Testis (tissue), 3 donors: Measurements from ENCODE around the gene SOCS2. TPM values are rescaled to one million over a fixed set of nuclear protein-coding genes. Genes with fewer than 3 reads are reported as not detected.

Source experiments
- DNase-seq: peaks from one replicate; pipeline ENCODE4 v3.0.0-alpha.2; 2019
- H3K27ac ChIP-seq, 2 donors: fragments of 200-600 bp; sonication (generic); one replicate each; pipeline ENCODE4 v1.5.1; 2019
- H3K27me3 ChIP-seq: fragments of 200-600 bp; sonication (generic); one replicate; pipeline ENCODE4 v1.5.1; 2019
- H3K36me3 ChIP-seq: fragments of 200-600 bp; sonication (generic); one replicate; pipeline ENCODE4 v1.5.1; 2017; ENCODE audit warnings: low read depth; ENCODE audit errors: missing control alignments
- H3K4me1 ChIP-seq: fragments of 200-600 bp; sonication (generic); one replicate; pipeline ENCODE4 v1.5.1; 2019
- H3K4me3 ChIP-seq, 2 donors: fragments of 200-600 bp; sonication (generic); one replicate each; pipeline ENCODE4 v1.5.1; 2017 to 2019
- H3K9me3 ChIP-seq: fragments of 200-600 bp; sonication (generic); one replicate; pipeline ENCODE4 v1.5.1; 2017
- POLR2A ChIP-seq: fragments of 450-650 bp; IDR thresholded peaks from one replicate; pipeline ENCODE4 v1.6.1; 2017; ENCODE audit warnings: antibody characterized with exemption, mild to moderate bottlenecking, moderate library complexity
- WGBS, 2 donors: methylation state at CpG; one replicate each; pipeline ENCODE4 v1.1.5; 2018; 5-methylcytosine and 5-hydroxymethylcytosine counted together
- intact Hi-C: fragments of 100-400 bp; cut with DNase I; formaldehyde crosslinking; loops from one replicate; pipeline ENCODE4 v1.15.1; 2023; ENCODE audit warnings: low total_unique reads
- polyA plus RNA-seq: library from polyadenylated mRNA; stranded (reverse); fragments of 350-450 nt; fragmentation: Illumina TruSeq; extraction: RNeasy Lipid Tissue Mini Kit (QIAGEN cat#74804); gene quantifications from one replicate; pipeline ENCODE4 v1.2.3, GENCODE V29; 2014; ENCODE audit warnings: low read depth, low replicate concordance; ENCODE audit not compliant: insufficient read depth
- total RNA-seq, 2 donors: library from RNA; depleted of rRNA; stranded (reverse); fragments of >200 nt; gene quantifications; one replicate each; pipeline ENCODE4 v1.2.3, GENCODE V29; 2016
- TF ChIP-seq, protein P1 (sequence below), 3 experiments: fragments of 450-650 bp in 2 of 3; fragments of 200-600 bp in 1 of 3; sonication (generic) in 1 of 3; IDR thresholded peaks; one replicate each; pipeline ENCODE4 v1.5.1; 2016 to 2019; ENCODE audit warnings: antibody characterized with exemption in 3 of 3, mild to moderate bottlenecking in 2 of 3, moderate library complexity in 1 of 3

The SOCS2 gene
- total and polyA plus RNA-seq, 3 donors from 2014 or later: 19.3 to 25.4 (median 24.1) TPM

DNA sequence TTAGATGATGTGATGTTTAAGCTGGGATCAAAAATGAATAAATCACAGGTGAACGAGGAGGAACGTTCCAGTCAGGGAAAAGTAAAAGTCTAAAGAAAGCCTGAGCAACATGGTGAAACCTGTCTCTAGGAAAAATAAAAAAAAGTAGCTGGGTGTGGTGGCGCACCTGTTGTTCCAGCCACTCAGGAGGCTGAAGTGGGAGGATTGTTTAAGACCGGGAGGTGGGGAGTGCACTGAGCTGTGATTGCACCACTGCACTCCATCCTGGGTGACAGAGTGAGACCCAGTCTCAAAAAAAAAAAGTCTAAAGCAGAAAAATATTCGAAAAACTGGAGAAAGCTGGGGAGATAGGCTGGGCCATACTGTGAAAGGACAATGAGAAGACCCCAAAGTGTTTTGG is 39.2 kb upstream of the SOCS2 start:
- Histone ChIP-seq H3K9me3 (no peaks in the 10 kb centered on the region), H3K36me3 (no peaks in the 10 kb centered on the region), H3K4me3 (no peak overlapping the region), H3K27ac (no peak overlapping the region), H3K4me1 (no peaks in the 10 kb centered on the region), H3K27me3 (no peaks in the 10 kb centered on the region)
- 84 to 91% methylated on average over 5 of the region's 5 CpGs for WGBS, 2 donors
- no peak for DNase-seq
- TF ChIP-seq, protein P1, sequence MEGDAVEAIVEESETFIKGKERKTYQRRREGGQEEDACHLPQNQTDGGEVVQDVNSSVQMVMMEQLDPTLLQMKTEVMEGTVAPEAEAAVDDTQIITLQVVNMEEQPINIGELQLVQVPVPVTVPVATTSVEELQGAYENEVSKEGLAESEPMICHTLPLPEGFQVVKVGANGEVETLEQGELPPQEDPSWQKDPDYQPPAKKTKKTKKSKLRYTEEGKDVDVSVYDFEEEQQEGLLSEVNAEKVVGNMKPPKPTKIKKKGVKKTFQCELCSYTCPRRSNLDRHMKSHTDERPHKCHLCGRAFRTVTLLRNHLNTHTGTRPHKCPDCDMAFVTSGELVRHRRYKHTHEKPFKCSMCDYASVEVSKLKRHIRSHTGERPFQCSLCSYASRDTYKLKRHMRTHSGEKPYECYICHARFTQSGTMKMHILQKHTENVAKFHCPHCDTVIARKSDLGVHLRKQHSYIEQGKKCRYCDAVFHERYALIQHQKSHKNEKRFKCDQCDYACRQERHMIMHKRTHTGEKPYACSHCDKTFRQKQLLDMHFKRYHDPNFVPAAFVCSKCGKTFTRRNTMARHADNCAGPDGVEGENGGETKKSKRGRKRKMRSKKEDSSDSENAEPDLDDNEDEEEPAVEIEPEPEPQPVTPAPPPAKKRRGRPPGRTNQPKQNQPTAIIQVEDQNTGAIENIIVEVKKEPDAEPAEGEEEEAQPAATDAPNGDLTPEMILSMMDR (IDR thresholded peaks at IDR 0.05): no peak
- no peak for TF ChIP-seq POLR2A
- intact Hi-C loops: no loop called here

DNA sequence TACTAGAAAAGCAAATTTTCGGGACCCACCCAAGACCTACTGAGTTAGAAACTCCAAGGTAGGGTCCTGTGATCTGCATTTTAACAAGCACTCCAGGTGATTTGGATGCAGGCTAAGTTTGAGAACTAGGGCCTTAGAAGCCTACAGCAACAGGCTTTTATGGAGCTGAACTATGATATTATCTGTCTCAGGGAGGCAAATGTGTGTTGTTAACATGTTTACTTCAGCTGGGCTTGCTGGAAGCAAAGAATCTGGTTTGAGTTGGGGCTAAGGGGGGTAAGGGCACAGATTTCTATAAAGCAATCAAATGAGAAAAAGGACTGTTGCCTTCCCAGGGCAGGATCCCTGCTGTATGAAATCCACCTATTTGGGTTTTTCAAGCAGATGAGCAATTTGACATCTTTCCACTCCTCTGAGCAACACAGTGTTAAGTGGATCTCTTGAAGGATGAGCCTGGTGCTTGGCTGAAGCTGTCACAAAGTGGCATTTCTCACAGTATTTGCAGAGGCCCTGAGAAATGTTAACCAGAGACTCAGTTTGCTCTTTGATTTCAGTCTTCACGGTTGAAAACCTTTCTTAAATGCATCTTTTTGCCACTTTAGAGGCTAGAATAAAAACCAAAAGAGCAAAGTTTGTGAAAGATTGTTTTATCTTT is 36.2 kb upstream of the SOCS2 start:
- Histone ChIP-seq H3K27ac (no peak overlapping the region), H3K36me3 (no peaks in the 10 kb centered on the region), H3K9me3 (no peaks in the 10 kb centered on the region), H3K4me3 (no peak overlapping the region), H3K27me3 (no peaks in the 10 kb centered on the region), H3K4me1 (no peaks in the 10 kb centered on the region)
- WGBS, 2 donors: 85 to 88% methylated on average over 2 of the region's 2 CpGs
- intact Hi-C loops: no loop called here
- TF ChIP-seq, protein P1 (IDR thresholded peaks at IDR 0.05): no peak
- no peak for TF ChIP-seq POLR2A
- DNase-seq: no peak

DNA sequence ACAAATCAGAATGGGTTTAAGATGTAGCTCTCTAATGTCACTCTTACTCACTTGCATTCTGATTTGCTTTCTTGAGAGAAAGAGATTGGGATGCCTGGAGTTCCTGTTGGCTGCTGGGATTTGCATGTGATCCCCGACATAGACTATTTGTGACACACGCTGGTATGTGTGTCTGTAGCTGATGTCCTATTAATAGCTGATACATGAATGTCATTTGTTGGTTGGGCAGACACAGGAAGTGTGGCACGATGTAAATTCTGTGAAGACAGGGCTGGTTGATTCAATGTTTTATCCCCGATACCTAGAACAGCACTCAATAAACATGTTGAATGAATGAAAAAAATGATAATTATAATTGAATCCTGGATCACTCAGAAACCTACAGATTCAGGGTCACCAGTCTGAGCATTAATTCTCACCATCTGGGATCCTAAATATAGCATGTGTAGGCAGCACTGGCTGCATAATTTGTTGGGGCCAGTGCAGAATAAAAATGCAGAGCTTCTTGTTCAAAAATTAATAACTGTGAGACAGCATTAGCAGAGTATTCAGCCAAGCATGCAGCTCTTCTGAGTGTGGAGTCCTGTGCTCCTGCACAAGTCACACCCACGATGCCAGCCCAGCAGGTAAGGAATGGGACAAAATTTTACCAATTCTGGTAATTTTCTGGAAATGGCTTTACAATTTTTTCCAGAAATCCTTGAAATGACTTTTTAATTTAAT is 35.5 kb upstream of the SOCS2 start:
- H3K27ac ChIP-seq: no peak overlapping the region
- no peaks in the 10 kb centered on the region for H3K27me3 ChIP-seq
- H3K9me3 ChIP-seq: no peaks in the 10 kb centered on the region
- TF ChIP-seq POLR2A: no peak
- TF ChIP-seq, protein P1 (IDR thresholded peaks at IDR 0.05): no peak
- intact Hi-C loops: no loop called here
- no peaks in the 10 kb centered on the region for H3K4me1 ChIP-seq
- DNase-seq: no peak
- 71 to 80% methylated on average over 5 of the region's 5 CpGs for WGBS, 2 donors
- no peaks in the 10 kb centered on the region for H3K36me3 ChIP-seq
- no peak overlapping the region for H3K4me3 ChIP-seq

DNA sequence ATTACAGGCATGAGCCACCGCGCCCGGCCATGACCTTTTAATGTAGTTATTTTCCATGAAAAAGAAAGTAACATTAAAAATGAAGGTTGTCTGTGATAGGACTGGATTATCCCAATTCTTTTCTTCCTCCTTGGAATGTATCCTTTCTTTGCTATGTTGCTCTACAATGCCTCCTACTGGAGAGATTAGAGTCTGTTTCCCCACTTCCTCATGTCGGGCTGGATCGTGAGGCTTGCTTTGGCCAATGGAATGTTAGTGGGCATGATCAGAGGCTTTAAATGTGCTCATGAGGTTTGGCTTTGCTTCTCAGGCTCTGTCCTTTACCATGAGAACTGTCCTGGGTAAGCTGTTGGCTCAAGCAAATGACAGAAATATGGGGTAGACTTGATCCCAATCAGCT is 34.7 kb upstream of the SOCS2 start:
- no peak for DNase-seq
- H3K4me1 ChIP-seq: no peaks in the 10 kb centered on the region
- intact Hi-C loops: no loop called here
- no peaks in the 10 kb centered on the region for H3K36me3 ChIP-seq
- H3K27me3 ChIP-seq: no peaks in the 10 kb centered on the region
- no peaks in the 10 kb centered on the region for H3K9me3 ChIP-seq
- no peak overlapping the region for H3K4me3 ChIP-seq
- no peak overlapping the region for H3K27ac ChIP-seq
- 90 to 94% methylated on average over 5 of the region's 5 CpGs for WGBS, 2 donors
- TF ChIP-seq, protein P1 (IDR thresholded peaks at IDR 0.05): no peak
- no peak for TF ChIP-seq POLR2A
